GM19455 (cell line): ENCODE data around the gene MADD.

Experiments used
- ATAC-seq: cut with Tn5 transposase; IDR thresholded peaks from one replicate; pipeline ENCODE4 v1.9.1; 2021; ENCODE audit not compliant: unreplicated experiment

Gene MADD

DNA sequence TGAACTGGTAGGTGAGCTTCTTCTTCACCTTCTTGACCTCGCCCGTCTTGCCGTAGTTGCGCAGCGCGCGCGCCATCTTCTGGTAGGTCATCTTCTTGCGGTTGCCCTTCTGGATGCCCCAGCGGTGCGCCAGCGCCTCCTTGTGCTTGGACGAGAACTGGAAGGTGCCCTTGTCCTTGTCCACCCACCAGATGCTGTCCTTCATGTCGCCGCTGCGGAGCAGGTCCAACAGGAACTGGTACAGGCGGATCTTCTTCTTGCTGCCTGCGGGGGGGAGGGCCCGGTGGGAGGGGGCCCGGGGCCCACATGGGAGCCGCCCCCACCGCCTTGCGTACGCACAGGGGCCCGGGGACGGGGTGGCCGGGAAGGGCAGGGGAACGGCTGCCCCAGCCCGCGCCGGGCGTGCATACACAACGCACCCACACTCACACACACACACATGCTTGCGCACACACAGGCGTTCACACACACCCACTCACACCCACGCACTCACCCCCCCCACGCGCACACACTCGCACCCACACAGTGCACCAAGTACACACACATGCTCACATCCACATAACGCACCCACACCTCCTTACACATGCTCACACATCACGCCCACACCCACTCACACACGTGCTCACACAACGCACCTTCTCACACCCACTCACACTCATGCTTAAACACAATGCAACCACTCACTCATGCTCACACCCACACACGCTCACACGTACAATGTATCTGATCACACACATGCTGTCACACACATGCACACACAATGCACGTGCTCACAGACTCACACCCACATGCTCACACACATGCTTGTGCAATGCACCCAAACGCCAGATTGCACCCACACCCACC, 85.6 kb downstream of the MADD start:
- no peak for ATAC-seq

DNA sequence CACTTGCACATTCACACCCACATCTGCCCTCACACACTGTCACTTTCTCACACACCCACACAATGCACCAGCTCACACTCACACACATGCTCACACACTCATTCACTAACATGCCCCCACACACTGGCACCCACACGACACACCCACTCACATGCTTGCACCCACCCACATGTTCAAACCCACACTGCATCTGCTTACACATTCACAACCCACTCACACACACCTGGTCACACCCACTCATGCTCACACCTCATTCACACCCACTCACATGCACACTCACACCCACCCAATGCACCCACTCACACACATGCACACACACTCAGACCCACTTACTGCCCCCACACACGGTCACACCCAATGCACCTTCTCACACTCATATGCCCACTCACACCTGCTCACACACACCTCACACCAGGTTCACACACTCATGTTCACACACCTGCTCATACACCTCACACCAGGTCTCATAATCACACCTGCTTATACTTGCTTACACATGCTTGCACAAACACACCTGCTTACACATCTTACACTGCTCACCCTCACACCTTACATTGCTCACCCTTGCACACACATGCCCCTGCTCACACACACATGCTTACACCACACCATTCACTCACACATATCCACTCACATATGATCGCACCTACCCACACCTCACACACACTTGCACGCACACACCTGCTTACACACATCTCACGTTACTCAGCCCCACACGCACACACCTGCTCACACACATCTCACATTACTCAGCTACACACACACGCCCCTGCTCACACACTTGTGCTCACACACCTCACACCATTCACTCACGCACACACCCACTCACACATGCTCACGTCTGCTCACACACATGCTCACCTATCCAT, 86.4 kb downstream of the MADD start:
- no peak for ATAC-seq

DNA sequence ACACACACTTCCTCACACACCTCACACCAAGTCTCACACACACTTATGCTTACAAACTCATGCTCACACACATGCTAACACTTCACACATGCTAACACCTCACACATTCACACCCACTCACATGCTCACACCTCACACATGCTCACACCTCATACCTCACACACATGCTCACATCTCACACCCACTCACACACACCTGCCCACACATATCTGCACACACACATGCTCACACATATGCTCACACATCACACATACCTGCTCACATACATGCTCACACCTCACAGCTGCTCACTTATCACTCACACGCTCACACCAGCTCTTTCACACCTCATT, 87.0 kb downstream of the MADD start:
- no peak for ATAC-seq

DNA sequence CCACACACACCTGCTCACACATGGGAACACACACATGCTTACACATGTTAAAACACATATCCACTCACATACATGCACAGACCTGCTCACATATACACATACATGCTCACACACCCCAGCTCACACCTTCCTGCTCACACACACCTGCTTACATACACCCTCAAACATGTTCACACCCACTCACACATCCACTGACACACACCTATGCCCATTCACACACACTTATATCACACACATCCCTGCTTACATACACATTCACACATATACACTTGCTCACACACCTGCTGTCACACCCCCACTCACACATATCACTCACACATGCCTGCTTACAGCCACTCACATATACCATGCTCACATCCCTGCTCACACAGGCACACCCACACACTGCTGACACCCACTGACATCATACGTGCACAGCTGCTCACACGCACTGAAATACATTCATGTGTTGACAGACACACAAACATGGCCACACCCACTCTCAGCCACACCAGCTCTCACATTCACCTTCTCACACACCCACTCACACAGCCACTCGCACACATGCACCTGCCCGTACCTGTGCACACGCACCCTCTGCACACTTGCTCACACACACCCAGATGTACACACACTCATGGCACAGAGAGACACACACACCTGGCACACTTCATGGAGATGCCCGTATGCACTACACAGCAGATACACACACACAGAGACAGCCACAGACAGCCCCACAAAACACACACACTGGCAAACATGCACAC, 88.2 kb downstream of the MADD start:
- ATAC-seq = no peak

GRCh38 chr11:47358731-47359051, 88.8 kb downstream of the MADD start:
- no peak for ATAC-seq

- ATAC-seq = no peak
Measured at GRCh38 chr11:47359162-47359561, 89.2 kb downstream of the MADD start.

DNA sequence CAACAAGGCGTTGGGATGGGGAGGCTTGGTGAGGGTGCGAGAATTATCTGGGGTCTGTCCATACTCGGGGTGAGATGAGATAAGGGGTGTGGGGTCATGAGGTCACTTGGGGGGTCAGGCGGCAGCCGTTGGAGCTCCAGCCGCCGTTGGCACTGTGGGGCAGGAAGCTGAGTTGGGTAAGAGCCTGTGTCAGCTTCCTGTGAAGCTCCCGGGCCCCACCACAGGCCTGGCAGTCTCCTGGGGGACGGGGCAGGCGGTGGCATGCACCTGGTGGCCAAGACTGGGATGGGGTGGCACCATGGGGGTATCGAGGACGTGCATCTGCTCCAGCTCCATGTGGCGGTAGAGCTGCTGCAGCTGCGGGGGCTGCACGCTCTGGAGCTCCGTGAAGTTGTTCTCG, 89.7 kb downstream of the MADD start:
- no peak for ATAC-seq

DNA sequence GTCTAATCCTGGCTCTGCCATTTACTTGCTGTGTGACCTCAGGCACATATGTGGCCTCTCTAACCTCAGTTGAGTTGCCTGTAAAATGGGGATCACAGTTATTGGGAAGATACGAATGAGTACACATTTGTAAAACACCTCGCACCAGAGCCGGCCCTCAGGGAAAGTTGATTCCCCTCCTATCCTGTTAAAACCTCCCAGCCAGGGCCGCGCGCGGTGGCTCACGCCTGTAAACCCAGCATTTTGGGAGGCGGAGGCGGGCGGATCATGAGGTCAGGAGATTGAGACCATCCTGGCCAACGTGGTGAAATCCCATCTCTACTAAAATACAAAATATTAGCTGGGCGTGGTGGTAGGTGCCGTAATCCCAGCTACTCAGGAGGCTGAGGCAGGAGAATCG, 90.4 kb downstream of the MADD start:
- ATAC-seq = no peak

DNA sequence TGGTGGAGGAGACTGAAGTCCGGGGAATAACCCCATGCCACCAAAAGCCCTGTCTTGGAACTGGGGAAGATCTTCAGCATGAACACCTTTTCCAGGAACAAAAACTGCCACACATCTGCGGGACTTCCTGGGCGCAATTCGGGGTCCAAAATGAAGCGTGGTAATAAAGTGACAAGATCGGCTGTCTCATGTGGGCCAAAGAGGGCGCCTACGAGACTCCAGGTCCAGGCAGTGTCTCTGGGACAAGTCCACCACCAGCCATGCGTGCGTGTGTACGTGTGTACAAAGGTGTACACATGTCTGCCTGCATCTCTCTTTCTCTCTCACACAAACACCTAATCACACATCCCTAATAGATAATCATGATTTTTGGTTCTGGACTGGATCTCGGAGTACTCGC, 91.5 kb downstream of the MADD start:
- ATAC-seq = no peak

DNA sequence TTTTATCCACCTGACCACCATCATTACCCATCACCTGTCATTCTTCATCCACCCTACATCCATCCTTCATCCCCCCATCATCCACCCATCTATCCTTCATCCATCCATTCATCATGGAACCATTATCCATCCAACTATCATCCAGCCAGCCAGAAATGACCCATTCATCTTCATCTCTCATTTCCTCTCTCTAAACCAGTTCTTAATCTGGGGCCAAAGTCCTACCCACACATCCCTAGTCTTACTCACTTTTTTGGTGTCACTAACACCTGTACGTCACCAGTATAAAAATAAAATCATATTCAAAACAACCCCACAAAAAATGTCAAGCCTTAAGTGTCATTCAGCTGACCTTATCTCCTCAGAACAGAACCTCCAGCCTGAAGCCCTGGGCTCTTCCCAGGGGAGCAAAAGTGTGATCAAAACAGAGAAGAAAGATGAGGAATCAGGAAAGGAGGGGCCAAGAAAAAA, 96.1 kb downstream of the MADD start:
- no peak for ATAC-seq

- ATAC-seq = no peak
Measured at GRCh38 chr11:47369676-47370075, 99.7 kb downstream of the MADD start.

DNA sequence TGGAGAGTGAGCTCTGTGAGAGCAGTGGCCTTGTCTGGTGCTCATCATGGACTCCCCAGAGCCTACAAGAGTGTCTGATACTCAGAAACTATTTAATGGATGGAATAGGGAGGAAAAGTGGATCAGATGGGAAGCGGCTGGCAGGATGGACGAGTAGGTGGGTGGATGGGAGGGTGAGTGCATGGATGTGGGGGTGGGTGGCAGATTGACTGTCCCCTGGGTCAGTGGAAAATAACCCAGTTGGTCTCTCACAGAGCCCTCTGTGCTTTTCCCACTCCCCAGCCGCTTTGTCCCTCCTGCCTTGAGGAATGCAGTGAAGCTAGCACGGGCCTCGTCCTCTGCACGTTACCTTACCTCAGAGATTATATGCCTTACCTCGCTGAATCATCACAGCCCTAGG, 102.5 kb downstream of the MADD start:
- ATAC-seq = no peak

GRCh38 chr11:47373876-47374719, 104.2 kb downstream of the MADD start:
- no peak for ATAC-seq

DNA sequence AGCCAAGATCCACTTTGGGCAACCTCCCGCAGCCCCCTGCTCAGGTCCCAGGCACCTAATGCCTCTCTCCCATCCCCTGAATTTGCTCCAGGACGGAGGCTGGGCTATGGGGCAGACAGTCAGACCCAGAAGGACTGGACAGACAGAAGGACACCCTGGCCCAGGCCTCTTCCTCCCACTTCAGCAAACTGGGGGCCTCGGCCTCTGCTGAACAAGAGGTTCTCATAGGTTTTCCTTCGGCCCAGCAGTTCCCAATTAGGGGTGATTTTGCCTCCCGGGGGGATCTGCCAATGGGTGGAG, 104.7 kb downstream of the MADD start:
- ATAC-seq = no peak

- ATAC-seq = no peak
Measured at GRCh38 chr11:47375020-47375419, 105.1 kb downstream of the MADD start.

GRCh38 chr11:47375546-47376085, 105.7 kb downstream of the MADD start:
- no peak for ATAC-seq

- no peak for ATAC-seq
Measured at GRCh38 chr11:47376107-47376524, 106.2 kb downstream of the MADD start.

- no peak for ATAC-seq
Measured at GRCh38 chr11:47376525-47377371, 106.8 kb downstream of the MADD start.

- ATAC-seq = peak; percentile 8
Measured at GRCh38 chr11:47377571-47378009, 107.7 kb downstream of the MADD start.
